NCI-H2029 (cell line): ENCODE measurements around the gene PHLDA3.

ENCODE experiments used
- DNase-seq: peaks from one replicate; lab custom pipeline; 2025; lab: John Stamatoyannopoulos, UW

Gene PHLDA3

GRCh38 chr1:201429736-201430501 lies 39.1 kb downstream of the PHLDA3 start:
- DNase-seq = no peak

GRCh38 chr1:201427963-201428362 lies 41.0 kb downstream of the PHLDA3 start:
- no peak for DNase-seq

- no peak for DNase-seq
Observed at GRCh38 chr1:201426479-201427310, 42.3 kb downstream of the PHLDA3 start.

GRCh38 chr1:201424146-201424545 lies 44.8 kb downstream of the PHLDA3 start:
- no peak for DNase-seq

GRCh38 chr1:201423655-201424054 lies 45.3 kb downstream of the PHLDA3 start:
- no peak for DNase-seq

- DNase-seq = no peak
Observed at GRCh38 chr1:201422436-201423030, 46.5 kb downstream of the PHLDA3 start.

GRCh38 chr1:201422026-201422425 lies 47.0 kb downstream of the PHLDA3 start:
- no peak for DNase-seq

GRCh38 chr1:201421041-201421440 lies 47.9 kb downstream of the PHLDA3 start:
- DNase-seq = no peak

- no peak for DNase-seq
Observed at GRCh38 chr1:201420608-201421002, 48.4 kb downstream of the PHLDA3 start.

- DNase-seq = no peak
Observed at GRCh38 chr1:201419746-201420607, 49.0 kb downstream of the PHLDA3 start.

- DNase-seq = no peak
Observed at GRCh38 chr1:201419256-201419655, 49.7 kb downstream of the PHLDA3 start.

- no peak for DNase-seq
Observed at GRCh38 chr1:201418461-201418860, 50.5 kb downstream of the PHLDA3 start.
